Activated T-helper 1 cell treated with anti-CD3 and anti-CD28 coated beads, Interleukin-12 subunit alpha, Interleukin-12 subunit beta, Interleukin-2, Interleukin-4 antibody, amounts not matched to agents 30 ng/mL and 10 ng/mL and 1 ng/mL, durations not matched to agents 14 hours and 24 hours and 36 hours (primary cell): ENCODE data around the gene CDYL. TPM values are rescaled to one million over a fixed set of nuclear protein-coding genes. Genes with fewer than 3 reads are reported as not detected.

ENCODE experiments used
- DNase-seq: peaks from one replicate; pipeline ENCODE4 v3.0.0; 2021; ENCODE audit warnings: low spot score
- H3K27ac Mint-ChIP-seq: one replicate; pipeline ENCODE4 v1.8.0; 2021; ENCODE audit warnings: mild to moderate bottlenecking, mixed read lengths
- H3K27me3 Mint-ChIP-seq: one replicate; pipeline ENCODE4 v1.8.0; 2022; ENCODE audit warnings: mild to moderate bottlenecking, moderate library complexity, mixed read lengths; ENCODE audit not compliant: insufficient read depth
- H3K36me3 Mint-ChIP-seq: one replicate; pipeline ENCODE4 v1.8.0; 2021; ENCODE audit warnings: low read depth, mixed read lengths
- H3K4me1 Mint-ChIP-seq: one replicate; pipeline ENCODE4 v1.8.0; 2021; ENCODE audit warnings: low read depth, mixed read lengths
- H3K4me3 Mint-ChIP-seq: one replicate; pipeline ENCODE4 v1.8.0; 2021; ENCODE audit warnings: mild to moderate bottlenecking, moderate library complexity, mixed read lengths
- H3K9me3 Mint-ChIP-seq: one replicate; pipeline ENCODE4 v1.8.0; 2021; ENCODE audit warnings: mixed read lengths
- intact Hi-C: fragments of 100-400 bp; cut with micrococcal nuclease; formaldehyde crosslinking; loops from one replicate; pipeline ENCODE4 v1.15.1; 2024
- total RNA-seq: library from RNA; stranded (reverse); gene quantifications from 2 replicates; pipeline ENCODE4 v1.2.3, GENCODE V29; 2022

The CDYL gene
- total RNA-seq, 1 donor from 2014 or later: 26.8 TPM

- no peak for DNase-seq
- H3K4me1 Mint-ChIP-seq: no peaks in the 10 kb centered on the region
- no peak overlapping the region for H3K27ac Mint-ChIP-seq
- H3K27me3 Mint-ChIP-seq: peaks cover 2% of the 10 kb centered on the region
- H3K9me3 Mint-ChIP-seq: no peaks in the 10 kb centered on the region
- no peaks in the 10 kb centered on the region for H3K36me3 Mint-ChIP-seq
- no peak overlapping the region for H3K4me3 Mint-ChIP-seq
- intact Hi-C loops: no loop called here
Measured at GRCh38 chr6:4969609-4970285, 193.5 kb downstream of the CDYL start.

- Mint-ChIP-seq H3K4me3 (no peak overlapping the region), H3K9me3 (no peaks in the 10 kb centered on the region), H3K4me1 (no peaks in the 10 kb centered on the region), H3K27ac (no peak overlapping the region), H3K27me3 (peaks cover 2% of the 10 kb centered on the region), H3K36me3 (no peaks in the 10 kb centered on the region)
- DNase-seq: no peak
- intact Hi-C loops: no loop called here
Measured at GRCh38 chr6:4970739-4971395, 194.7 kb downstream of the CDYL start.

GRCh38 chr6:4971851-4972250 lies 195.6 kb downstream of the CDYL start:
- Mint-ChIP-seq H3K4me1 (no peaks in the 10 kb centered on the region), H3K36me3 (no peaks in the 10 kb centered on the region), H3K4me3 (no peak overlapping the region), H3K9me3 (peaks cover 4% of the 10 kb centered on the region), H3K27ac (no peak overlapping the region), H3K27me3 (peaks cover 2% of the 10 kb centered on the region)
- DNase-seq: no peak
- intact Hi-C loops: no loop called here

DNA sequence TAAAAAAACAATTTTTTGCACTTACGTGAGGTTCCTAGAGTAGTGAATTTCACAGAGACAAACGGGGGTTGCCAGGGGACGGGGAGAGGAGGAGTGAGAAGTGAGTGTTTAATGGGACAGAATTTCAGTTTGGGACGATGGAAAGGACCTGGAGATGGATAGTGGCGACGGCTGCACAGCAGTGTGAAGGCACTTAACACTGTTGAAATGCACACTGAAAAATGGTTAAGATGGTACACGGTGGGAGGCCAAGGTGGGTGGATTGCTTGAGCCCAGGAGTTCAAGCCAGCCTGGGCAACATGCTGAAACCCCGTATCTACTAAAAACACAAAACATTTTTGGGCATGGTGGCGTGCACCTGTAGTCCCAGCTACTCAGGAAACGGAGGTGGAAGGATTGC lies 196.2 kb downstream of the CDYL start:
- intact Hi-C loops: no loop called here
- Mint-ChIP-seq H3K4me1 (no peaks in the 10 kb centered on the region), H3K27me3 (peaks cover 2% of the 10 kb centered on the region), H3K36me3 (no peaks in the 10 kb centered on the region), H3K4me3 (no peak overlapping the region), H3K9me3 (peaks cover 4% of the 10 kb centered on the region), H3K27ac (no peak overlapping the region)
- no peak for DNase-seq

GRCh38 chr6:4973415-4973814 lies 197.2 kb downstream of the CDYL start:
- intact Hi-C loops: no loop called here
- peaks cover 4% of the 10 kb centered on the region for H3K9me3 Mint-ChIP-seq
- no peak overlapping the region for H3K4me3 Mint-ChIP-seq
- no peak overlapping the region for H3K27ac Mint-ChIP-seq
- no peaks in the 10 kb centered on the region for H3K4me1 Mint-ChIP-seq
- DNase-seq: no peak
- H3K36me3 Mint-ChIP-seq: no peaks in the 10 kb centered on the region
- H3K27me3 Mint-ChIP-seq: peaks cover 2% of the 10 kb centered on the region

- Mint-ChIP-seq H3K27ac (no peak overlapping the region), H3K4me3 (no peak overlapping the region), H3K36me3 (no peaks in the 10 kb centered on the region), H3K9me3 (peaks cover 4% of the 10 kb centered on the region), H3K27me3 (peaks cover 2% of the 10 kb centered on the region), H3K4me1 (no peaks in the 10 kb centered on the region)
- intact Hi-C loops: no loop called here
- no peak for DNase-seq
Measured at GRCh38 chr6:4973982-4974745, 198.0 kb downstream of the CDYL start.

GRCh38 chr6:4974962-4975361 lies 198.8 kb downstream of the CDYL start:
- H3K4me3 Mint-ChIP-seq: no peak overlapping the region
- H3K4me1 Mint-ChIP-seq: no peaks in the 10 kb centered on the region
- peaks cover 2% of the 10 kb centered on the region for H3K36me3 Mint-ChIP-seq
- H3K9me3 Mint-ChIP-seq: peaks cover 9% of the 10 kb centered on the region
- intact Hi-C loops: no loop called here
- H3K27ac Mint-ChIP-seq: no peak overlapping the region
- DNase-seq: no peak
- peaks cover 2% of the 10 kb centered on the region for H3K27me3 Mint-ChIP-seq

DNA sequence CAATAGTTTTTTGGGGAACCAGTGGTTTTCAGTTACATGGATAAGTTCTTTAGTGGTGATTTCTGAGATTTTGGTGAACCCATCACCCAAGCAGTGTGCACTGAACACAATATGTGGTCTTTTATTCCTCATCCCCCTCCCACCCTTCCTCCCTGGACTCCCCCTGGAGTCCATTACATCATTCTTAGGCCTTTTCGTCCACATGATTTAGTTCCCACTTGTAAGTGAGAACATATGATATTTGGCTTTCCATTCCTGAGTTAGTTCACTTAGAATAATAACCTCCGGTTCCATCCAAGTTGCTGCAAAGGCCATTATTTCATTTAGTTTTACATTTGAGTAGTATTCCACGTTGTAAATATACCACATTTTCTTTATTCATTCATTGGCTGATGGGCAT lies 199.3 kb downstream of the CDYL start:
- H3K27me3 Mint-ChIP-seq: peaks cover 2% of the 10 kb centered on the region
- peaks cover 9% of the 10 kb centered on the region for H3K9me3 Mint-ChIP-seq
- H3K27ac Mint-ChIP-seq: no peak overlapping the region
- peaks cover 2% of the 10 kb centered on the region for H3K36me3 Mint-ChIP-seq
- no peak overlapping the region for H3K4me3 Mint-ChIP-seq
- intact Hi-C loops: no loop called here
- no peaks in the 10 kb centered on the region for H3K4me1 Mint-ChIP-seq
- DNase-seq: no peak

DNA sequence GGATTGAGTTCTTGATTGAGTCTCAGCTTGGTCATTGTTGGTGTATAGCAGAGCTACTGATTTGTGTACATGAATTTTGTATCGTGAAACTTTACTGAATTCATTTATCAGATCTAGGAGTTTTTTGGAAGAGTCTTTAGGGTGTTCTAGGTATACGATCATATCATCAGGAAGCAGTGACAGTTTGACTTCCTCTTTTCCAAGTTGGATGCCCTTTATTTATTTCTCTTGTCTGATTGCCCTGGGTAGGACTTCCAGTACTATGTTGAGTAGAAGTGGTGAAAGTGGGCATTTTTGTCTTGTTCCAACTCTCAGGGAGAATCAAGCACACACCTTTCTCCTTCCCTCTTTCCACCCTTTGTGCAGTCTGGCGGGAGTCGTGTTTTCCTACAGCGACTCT lies 201.3 kb downstream of the CDYL start:
- Mint-ChIP-seq H3K27me3 (no peaks in the 10 kb centered on the region), H3K4me1 (no peaks in the 10 kb centered on the region), H3K4me3 (no peak overlapping the region), H3K36me3 (peaks cover 2% of the 10 kb centered on the region), H3K9me3 (peaks cover 9% of the 10 kb centered on the region), H3K27ac (no peak overlapping the region)
- intact Hi-C loops: no loop called here
- no peak for DNase-seq

DNA sequence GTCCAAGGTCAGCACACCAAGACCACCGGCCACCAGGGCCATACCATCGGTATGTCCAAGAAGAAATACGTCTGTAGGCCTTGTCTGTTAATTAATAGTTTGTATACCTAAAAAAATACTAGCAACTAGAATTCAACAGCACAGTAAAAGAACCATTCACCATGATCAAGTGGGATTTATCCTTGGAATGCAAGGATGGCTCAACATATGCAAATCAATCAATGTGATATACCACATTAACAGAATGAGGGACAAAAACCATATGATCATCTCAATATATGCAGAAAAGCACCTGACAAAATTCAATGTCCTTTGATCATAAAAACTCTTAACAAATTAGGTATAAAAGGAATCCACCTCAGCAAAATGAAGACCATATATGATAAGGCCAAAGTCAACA lies 203.2 kb downstream of the CDYL start:
- H3K27me3 Mint-ChIP-seq: no peaks in the 10 kb centered on the region
- H3K4me3 Mint-ChIP-seq: no peak overlapping the region
- H3K9me3 Mint-ChIP-seq: peaks cover 9% of the 10 kb centered on the region
- H3K4me1 Mint-ChIP-seq: no peaks in the 10 kb centered on the region
- H3K36me3 Mint-ChIP-seq: peaks cover 2% of the 10 kb centered on the region
- intact Hi-C loops: no loop called here
- no peak for DNase-seq
- no peak overlapping the region for H3K27ac Mint-ChIP-seq

DNA sequence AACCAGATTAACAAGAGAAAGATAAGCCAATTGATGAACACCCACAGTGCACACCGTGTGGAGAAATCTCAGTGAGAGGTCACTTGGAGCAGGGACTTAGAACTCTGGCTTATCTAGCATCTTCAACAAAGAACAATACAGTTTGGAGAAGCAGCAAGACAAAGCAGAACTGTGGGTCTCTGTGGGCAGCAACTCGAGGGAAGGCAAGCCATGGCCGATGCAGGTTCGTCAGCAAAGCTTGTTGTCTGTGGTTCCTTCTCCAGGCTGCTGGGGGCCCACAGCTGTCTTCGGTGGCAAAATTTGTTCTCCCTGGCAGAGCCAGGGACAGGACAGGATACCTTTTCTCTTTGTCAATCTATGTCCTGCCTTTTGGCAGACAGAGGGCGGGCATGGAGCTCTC lies 205.6 kb downstream of the CDYL start:
- Mint-ChIP-seq H3K4me3 (no peak overlapping the region), H3K27ac (no peak overlapping the region), H3K36me3 (peaks cover 2% of the 10 kb centered on the region), H3K4me1 (no peaks in the 10 kb centered on the region), H3K9me3 (peaks cover 6% of the 10 kb centered on the region), H3K27me3 (no peaks in the 10 kb centered on the region)
- DNase-seq: no peak
- intact Hi-C loops: no loop called here

GRCh38 chr6:4983322-4983721 lies 207.1 kb downstream of the CDYL start:
- intact Hi-C loops: no loop called here
- H3K27me3 Mint-ChIP-seq: no peaks in the 10 kb centered on the region
- peaks cover 6% of the 10 kb centered on the region for H3K9me3 Mint-ChIP-seq
- no peak overlapping the region for H3K4me3 Mint-ChIP-seq
- H3K36me3 Mint-ChIP-seq: peaks cover 2% of the 10 kb centered on the region
- no peak overlapping the region for H3K27ac Mint-ChIP-seq
- no peak for DNase-seq
- H3K4me1 Mint-ChIP-seq: no peaks in the 10 kb centered on the region

GRCh38 chr6:4986999-4987398 lies 210.8 kb downstream of the CDYL start:
- Mint-ChIP-seq H3K27me3 (no peaks in the 10 kb centered on the region), H3K4me1 (no peaks in the 10 kb centered on the region), H3K27ac (no peak overlapping the region), H3K36me3 (no peaks in the 10 kb centered on the region), H3K9me3 (no peaks in the 10 kb centered on the region), H3K4me3 (no peak overlapping the region)
- intact Hi-C loops: no loop called here
- DNase-seq: no peak
